HepG2 (cell line): ENCODE data around the gene INO80E. TPM values are rescaled to one million over a fixed set of nuclear protein-coding genes. Genes with fewer than 3 reads are reported as not detected.

Experiments
- ARNT2 ChIP-seq: sonication (generic); formaldehyde crosslinking; IDR thresholded peaks from 2 replicates; pipeline ENCODE4 v1.8.0; 2022; ENCODE audit warnings: mild to moderate bottlenecking, low read depth, missing genetic modification reagents, moderate library complexity
- ATF5 ChIP-seq: sonication (generic); formaldehyde crosslinking; IDR thresholded peaks from 2 replicates; pipeline ENCODE4 v1.4.0; 2020; ENCODE audit warnings: mild to moderate bottlenecking, low read depth, missing genetic modification reagents
- BRD4 ChIP-seq: sonication (generic); formaldehyde crosslinking; IDR thresholded peaks from 2 replicates; pipeline ENCODE4 v1.4.0; 2020; ENCODE audit warnings: missing genetic modification reagents
- DNMT1 ChIP-seq: sonication (generic); formaldehyde crosslinking; IDR thresholded peaks from 2 replicates; pipeline ENCODE4 v1.5.1; 2020; ENCODE audit warnings: mild to moderate bottlenecking, missing genetic modification reagents
- GTF3A ChIP-seq: sonication (generic); formaldehyde crosslinking; conservative IDR thresholded peaks from 2 replicates; pipeline ENCODE4 v1.4.0; 2020; ENCODE audit warnings: mild to moderate bottlenecking, missing genetic modification reagents
- HOXA9 ChIP-seq: sonication (generic); formaldehyde crosslinking; IDR thresholded peaks from 2 replicates; pipeline ENCODE4 v1.8.1; 2022; ENCODE audit warnings: missing genetic modification reagents, mild to moderate bottlenecking, moderate library complexity, borderline replicate concordance
- LRRFIP1 ChIP-seq: sonication (generic); formaldehyde crosslinking; conservative IDR thresholded peaks from 2 replicates; pipeline ENCODE4 v1.4.0; 2020; ENCODE audit warnings: missing genetic modification reagents
- MLX ChIP-seq: IDR thresholded peaks from 2 replicates; pipeline ENCODE4 v1.6.1; 2016
- POGZ ChIP-seq: sonication (generic); formaldehyde crosslinking; IDR thresholded peaks from 2 replicates; pipeline ENCODE4 v1.4.0; 2020; ENCODE audit warnings: mild to moderate bottlenecking, missing genetic modification reagents
- RERE ChIP-seq: IDR thresholded peaks from 2 replicates; pipeline ENCODE4 v1.6.1; 2016; ENCODE audit warnings: low read depth, missing genetic modification reagents, missing compliant biosample characterization
- ZBTB3 ChIP-seq: sonication (generic); formaldehyde crosslinking; IDR thresholded peaks from 2 replicates; pipeline ENCODE4 v1.4.0; 2020; ENCODE audit warnings: low read depth, mild to moderate bottlenecking, moderate library complexity, missing genetic modification reagents, borderline replicate concordance
- ZFYVE20 ChIP-seq: sonication (generic); formaldehyde crosslinking; IDR thresholded peaks from 2 replicates; pipeline ENCODE4 v1.8.0; 2023; ENCODE audit warnings: low read depth, mild to moderate bottlenecking, moderate library complexity, missing genetic modification reagents, borderline replicate concordance
- ZNF460 ChIP-seq: sonication (generic); formaldehyde crosslinking; IDR thresholded peaks from 2 replicates; pipeline ENCODE4 v1.5.1; 2020; ENCODE audit warnings: missing genetic modification reagents, mild to moderate bottlenecking, borderline replicate concordance
- ZNF564 ChIP-seq: sonication (generic); formaldehyde crosslinking; IDR thresholded peaks from 2 replicates; pipeline ENCODE4 v1.8.1; 2023; ENCODE audit warnings: mild to moderate bottlenecking, missing genetic modification reagents
- ZNF570 ChIP-seq: sonication (generic); formaldehyde crosslinking; IDR thresholded peaks from 2 replicates; pipeline ENCODE4 v1.4.0; 2020; ENCODE audit warnings: mild to moderate bottlenecking, missing genetic modification reagents, borderline replicate concordance
- ZNF614 ChIP-seq: IDR thresholded peaks from 2 replicates; pipeline ENCODE4 v1.6.1; 2018; ENCODE audit warnings: missing biosample characterization, missing genetic modification reagents, inconsistent platforms, borderline replicate concordance
- ZSCAN22 ChIP-seq: sonication (generic); formaldehyde crosslinking; IDR thresholded peaks from 2 replicates; pipeline ENCODE4 v1.4.0; 2020; ENCODE audit warnings: mild to moderate bottlenecking, missing genetic modification reagents
- polyA plus RNA-seq, 8 experiments: library from polyadenylated mRNA; depleted of rRNA in 3 of 8; stranded (reverse) in 7 of 8; unstranded in 1 of 8; fragments of >200 nt; fragmentation: Illumina TruSeq in 4 of 8; extraction: Trizol in 4 of 8; gene quantifications; 2 replicates each; pipeline versions ENCODE4 v1.2.1 to v1.2.3, GENCODE V29; 2011 to 2016; ENCODE audit warnings: low read depth in 4 of 8, missing spikeins in 1 of 8, mixed read lengths in 1 of 8; ENCODE audit not compliant: insufficient read depth in 1 of 8
- total RNA-seq, 5 experiments: library from RNA; depleted of rRNA; stranded (reverse); fragments of >200 nt; fragmentation: Illumina TruSeq; extraction: Trizol; gene quantifications; 2 replicates each; pipeline ENCODE4 v1.2.3, GENCODE V29; 2016; ENCODE audit warnings: low read depth in 1 of 5

INO80E gene
- total and polyA plus RNA-seq, 2 of the 13 experiments (the other 11 are each of a cell fraction or from before 2014, with no cell fraction given): 25.8 to 45.6 TPM

- 0 out of 2 replicates have a peak, but pooled peaks have one; percentile 89 for TF ChIP-seq GTF3A (CRISPR knock-in tag)
- TF ChIP-seq ZNF564 (CRISPR knock-in tag): peak; percentile 97
- TF ChIP-seq DNMT1: peak; percentile 79; the same call in 1 of the 2 replicates
- TF ChIP-seq MLX: peak; percentile 72
- peak; percentile 95 for TF ChIP-seq ZNF614 (CRISPR knock-in tag)
- no peak; the same call in 1 of the 2 replicates for TF ChIP-seq RERE (CRISPR knock-in tag)
- 0 out of 2 replicates have a peak, but pooled peaks have one; percentile 72 for TF ChIP-seq ZSCAN22
- TF ChIP-seq ZFYVE20 (CRISPR knock-in tag): peak; percentile 61; the same call in 1 of the 2 replicates
- peak; percentile 98 for TF ChIP-seq ATF5 (CRISPR knock-in tag)
- TF ChIP-seq LRRFIP1 (CRISPR knock-in tag): no peak
- TF ChIP-seq POGZ (CRISPR knock-in tag): peak; percentile 73
- peak; percentile 97 for TF ChIP-seq HOXA9 (CRISPR knock-in tag)
- no peak for TF ChIP-seq ZBTB3
- TF ChIP-seq BRD4: 0 out of 2 replicates have a peak, but pooled peaks have one; percentile 46
- TF ChIP-seq ZNF460: no peak
- peak; percentile 99 for TF ChIP-seq ARNT2 (CRISPR knock-in tag)
- TF ChIP-seq ZNF570 (CRISPR knock-in tag): peak; percentile 85; the same call in 1 of the 2 replicates
Observed at GRCh38 chr16:30052671-30053372, 56.8 kb downstream of the INO80E start (continued).
